ENCODE data around the gene STUM. TPM values are rescaled to one million over a fixed set of nuclear protein-coding genes. Genes with fewer than 3 reads are reported as not detected.

STUM gene
- polyA plus RNA-seq, 2 of the 4 experiments (the other 2 are of a cell fraction): not detected

GRCh38 chr1:226608699-226609505 is 60.3 kb downstream of the STUM start:
- WGBS (ENCODE audit: missing lambda C conversion rate): 53% methylated on average over 16 of the region's 18 CpGs

GRCh38 chr1:226609836-226610455 is 61.4 kb downstream of the STUM start:
- 47% methylated on average over 10 of the region's 11 CpGs for WGBS (ENCODE audit: missing lambda C conversion rate)
- no peak overlapping the region for H3K27ac ChIP-seq
- H3K4me1 ChIP-seq: no peaks in the 10 kb centered on the region
- no peak for TF ChIP-seq POLR2A (IDR thresholded peaks at IDR 0.05; ENCODE audit: low read length)
- no peak for TF ChIP-seq FOSL2 (IDR thresholded peaks at IDR 0.05)
- TF ChIP-seq FOSL2 (CRISPR knock-in tag; IDR thresholded peaks at IDR 0.05): no peak
- no peak for TF ChIP-seq NR3C1 (IDR thresholded peaks at IDR 0.05)
- no peak for TF ChIP-seq TFCP2L1 (CRISPR knock-in tag; IDR thresholded peaks at IDR 0.05)
- TF ChIP-seq FOSB (CRISPR knock-in tag; IDR thresholded peaks at IDR 0.05): no peak
- no peak for TF ChIP-seq HOXB5 (CRISPR knock-in tag; IDR thresholded peaks at IDR 0.05)
- H3K4me2 ChIP-seq: no peak overlapping the region
- ChIA-PET CTCF (interaction anchor here (0.9 to 2.7 kb wide), 10 partner anchors 9 to 295 kb away, joined by 3 to 14 read pairs (median 4); no protein-coding TSS in a partner anchor), POLR2A (no interaction called here)
- no peaks in the 10 kb centered on the region for H3K9me3 ChIP-seq
- ATAC-seq: no peak
- no peak for DNase-seq (ENCODE audit: low read depth in 1 of 2, low spot score in 1 of 2)
- FAIRE-seq: no peak
- H3K4me3 ChIP-seq: no peak overlapping the region

More at GRCh38 chr1:226608699-226609505, 60.3 kb downstream of the STUM start:
- Histone ChIP-seq H3K27ac (no peak overlapping the region), H3K4me3 (no peak overlapping the region), H3K4me1 (no peaks in the 10 kb centered on the region), H3K4me2 (no peak overlapping the region), H3K9me3 (no peaks in the 10 kb centered on the region)
- DNase-seq (ENCODE audit: low read depth in 1 of 2, low spot score in 1 of 2) (peak; percentile 63 to 72), FAIRE-seq (no peak), ATAC-seq (peak; percentile 40 to 92; a peak in 4 of 6 replicates)
- CTCF ChIA-PET: interaction anchor here (0.6 to 2.7 kb wide), 20 partner anchors 12 to 296 kb away, joined by 3 to 14 read pairs (median 4); no protein-coding TSS in a partner anchor
- POLR2A ChIA-PET: no interaction called here
- TF ChIP-seq SMC3 (IDR thresholded peaks at IDR 0.05) (peak; percentile 43), RARB (CRISPR knock-in tag; IDR thresholded peaks at IDR 0.05) (no peak), NPAS2 (CRISPR knock-in tag; IDR thresholded peaks at IDR 0.05; ENCODE audit: borderline replicate concordance) (no peak), CTCF (IDR thresholded peaks at IDR 0.05) (peak; percentile 73), RAD21 (conservative IDR thresholded peaks at IDR 0.05 in 1 of 2, IDR thresholded peaks at IDR 0.05 in 1 of 2) (peak; percentile 38 to 52; a peak in 4 of 5 replicates)

DNA sequence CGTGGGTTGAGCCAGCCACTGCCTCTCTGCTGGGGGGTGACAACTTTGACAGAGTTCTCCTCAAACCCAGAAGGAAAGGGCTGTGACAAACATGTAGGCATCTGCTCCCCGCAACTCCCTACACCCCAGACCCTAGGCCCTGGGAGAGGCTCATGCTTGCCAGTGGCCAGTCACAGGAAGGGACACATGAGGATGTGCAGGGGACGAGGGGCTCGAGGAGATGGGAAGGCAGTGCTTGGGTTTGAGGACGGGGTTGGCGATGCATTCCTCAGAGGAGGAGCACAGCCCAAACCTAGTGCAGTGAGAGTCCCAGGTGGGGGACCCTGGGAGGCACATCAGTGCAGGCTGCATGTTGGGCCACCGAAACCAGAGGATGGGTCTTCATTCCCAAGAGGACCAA is 62.1 kb downstream of the STUM start:
- ChIA-PET POLR2A (no interaction called here), CTCF (interaction anchor here (1.0 to 5.4 kb wide), 5 partner anchors 10 to 294 kb away, joined by 3 to 23 read pairs (median 5); no protein-coding TSS in a partner anchor)
- WGBS (ENCODE audit: missing lambda C conversion rate): 42% methylated on average over 7 of the region's 7 CpGs
- Histone ChIP-seq H3K4me1 (no peaks in the 10 kb centered on the region), H3K9me3 (no peaks in the 10 kb centered on the region), H3K4me3 (no peak overlapping the region), H3K4me2 (no peak overlapping the region), H3K27ac (no peak overlapping the region)
- no peak for ATAC-seq
- TF ChIP-seq HMGXB4 (CRISPR knock-in tag; IDR thresholded peaks at IDR 0.05; ENCODE audit: borderline replicate concordance) (no peak), HOXB5 (CRISPR knock-in tag; IDR thresholded peaks at IDR 0.05) (no peak), EHMT2 (IDR thresholded peaks at IDR 0.05; ENCODE audit: low read depth) (no peak)
- no peak for FAIRE-seq
- no peak for DNase-seq (ENCODE audit: low read depth in 1 of 2, low spot score in 1 of 2)

DNA sequence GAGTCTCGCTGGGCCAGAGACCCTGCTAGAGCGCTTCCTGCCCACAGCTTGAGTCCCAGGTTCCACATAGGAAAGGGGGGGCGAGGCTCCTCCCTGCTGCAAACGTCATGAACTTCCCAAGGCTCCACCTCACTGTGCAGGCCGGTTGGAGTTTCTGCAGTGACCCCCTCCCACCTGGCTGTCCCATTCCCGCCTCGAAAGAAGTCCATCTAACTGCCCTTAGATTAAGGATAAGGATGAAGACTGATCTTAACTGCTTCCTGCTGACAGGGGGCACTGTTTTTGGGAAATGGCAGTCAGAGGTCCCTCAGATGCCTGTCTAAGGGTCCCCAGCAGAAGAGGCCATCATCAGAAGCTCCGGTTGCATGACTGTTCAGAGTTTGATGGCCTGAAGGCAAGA is 62.7 kb downstream of the STUM start:
- FAIRE-seq (no peak), ATAC-seq (no peak), DNase-seq (ENCODE audit: low read depth in 1 of 2, low spot score in 1 of 2) (no peak)
- no peak overlapping the region for H3K4me3 ChIP-seq
- no peak overlapping the region for H3K4me2 ChIP-seq
- H3K9me3 ChIP-seq: no peaks in the 10 kb centered on the region
- H3K27ac ChIP-seq: no peak overlapping the region
- CTCF ChIA-PET: interaction anchor here (1.6 to 5.4 kb wide), 2 partner anchors 11 to 15 kb away, joined by 5 to 23 read pairs; no protein-coding TSS in a partner anchor
- POLR2A ChIA-PET: no interaction called here
- H3K4me1 ChIP-seq: no peaks in the 10 kb centered on the region
- 53% methylated on average over 8 of the region's 8 CpGs for whole genome bisulfite sequencing (ENCODE audit: missing lambda C conversion rate)
- no peak for TF ChIP-seq CBX8 (IDR thresholded peaks at IDR 0.05)
- TF ChIP-seq, protein P1, sequence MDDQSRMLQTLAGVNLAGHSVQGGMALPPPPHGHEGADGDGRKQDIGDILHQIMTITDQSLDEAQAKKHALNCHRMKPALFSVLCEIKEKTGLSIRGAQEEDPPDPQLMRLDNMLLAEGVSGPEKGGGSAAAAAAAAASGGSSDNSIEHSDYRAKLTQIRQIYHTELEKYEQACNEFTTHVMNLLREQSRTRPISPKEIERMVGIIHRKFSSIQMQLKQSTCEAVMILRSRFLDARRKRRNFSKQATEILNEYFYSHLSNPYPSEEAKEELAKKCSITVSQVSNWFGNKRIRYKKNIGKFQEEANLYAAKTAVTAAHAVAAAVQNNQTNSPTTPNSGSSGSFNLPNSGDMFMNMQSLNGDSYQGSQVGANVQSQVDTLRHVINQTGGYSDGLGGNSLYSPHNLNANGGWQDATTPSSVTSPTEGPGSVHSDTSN (IDR thresholded peaks at IDR 0.05): no peak
- TF ChIP-seq POLR2A (IDR thresholded peaks at IDR 0.05; ENCODE audit: low read length): no peak
- TF ChIP-seq, protein P2, sequence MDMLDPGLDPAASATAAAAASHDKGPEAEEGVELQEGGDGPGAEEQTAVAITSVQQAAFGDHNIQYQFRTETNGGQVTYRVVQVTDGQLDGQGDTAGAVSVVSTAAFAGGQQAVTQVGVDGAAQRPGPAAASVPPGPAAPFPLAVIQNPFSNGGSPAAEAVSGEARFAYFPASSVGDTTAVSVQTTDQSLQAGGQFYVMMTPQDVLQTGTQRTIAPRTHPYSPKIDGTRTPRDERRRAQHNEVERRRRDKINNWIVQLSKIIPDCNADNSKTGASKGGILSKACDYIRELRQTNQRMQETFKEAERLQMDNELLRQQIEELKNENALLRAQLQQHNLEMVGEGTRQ (IDR thresholded peaks at IDR 0.05): no peak
- TF ChIP-seq PHF8 (IDR thresholded peaks at IDR 0.05; ENCODE audit: borderline replicate concordance, low read depth): no peak
- no peak for TF ChIP-seq ATOH8 (CRISPR knock-in tag; IDR thresholded peaks at IDR 0.05; ENCODE audit: low read depth)
- TF ChIP-seq CHD2 (IDR thresholded peaks at IDR 0.05; ENCODE audit: low read length, partially characterized antibody): no peak
- no peak for TF ChIP-seq NR3C1 (IDR thresholded peaks at IDR 0.05)
- TF ChIP-seq MYC (IDR thresholded peaks at IDR 0.05; ENCODE audit: borderline replicate concordance, low read length): no peak
- TF ChIP-seq, protein P3, sequence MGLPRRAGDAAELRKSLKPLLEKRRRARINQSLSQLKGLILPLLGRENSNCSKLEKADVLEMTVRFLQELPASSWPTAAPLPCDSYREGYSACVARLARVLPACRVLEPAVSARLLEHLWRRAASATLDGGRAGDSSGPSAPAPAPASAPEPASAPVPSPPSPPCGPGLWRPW (IDR thresholded peaks at IDR 0.05): no peak

Measured in A549 (cell line).